GM18499 (cell line): ENCODE results near the gene ESRRG.
"Not testable (repeated sequence)": the region's sequence is repeated elsewhere in the genome, so short reads cannot be mapped to it uniquely, and the experiment has no call there.

Experiments used
- ATAC-seq: cut with Tn5 transposase; IDR thresholded peaks from one replicate; pipeline ENCODE4 v1.9.1; 2021; ENCODE audit warnings: moderate number of reproducible peaks; ENCODE audit not compliant: insufficient read depth, unreplicated experiment

ESRRG gene

DNA sequence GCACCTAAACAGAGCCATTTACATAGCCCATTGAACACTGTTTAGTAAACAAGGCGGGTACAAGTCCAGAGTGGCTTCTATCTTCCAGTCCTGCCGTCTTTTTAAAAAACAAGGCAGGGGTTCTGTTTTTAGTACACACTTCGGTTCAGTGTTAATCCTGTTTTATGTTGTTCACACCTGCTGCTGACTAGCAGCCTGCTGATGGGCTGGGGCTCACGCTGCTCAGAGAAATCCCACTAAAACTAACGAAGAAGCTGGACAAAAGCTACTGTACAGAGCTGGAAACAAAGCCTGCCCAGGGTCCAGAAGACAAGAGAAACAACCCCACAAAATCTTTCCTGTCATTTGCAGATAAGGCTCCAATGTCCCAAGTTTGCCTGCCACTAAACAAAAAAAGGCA, 13.2 kb downstream of the ESRRG start:
- no peak for ATAC-seq

- no peak for ATAC-seq
Measured at GRCh38 chr1:216705676-216706075, 17.6 kb downstream of the ESRRG start.

- not testable (repeated sequence) for ATAC-seq
Measured at GRCh38 chr1:216704065-216704464, 19.2 kb downstream of the ESRRG start.

DNA sequence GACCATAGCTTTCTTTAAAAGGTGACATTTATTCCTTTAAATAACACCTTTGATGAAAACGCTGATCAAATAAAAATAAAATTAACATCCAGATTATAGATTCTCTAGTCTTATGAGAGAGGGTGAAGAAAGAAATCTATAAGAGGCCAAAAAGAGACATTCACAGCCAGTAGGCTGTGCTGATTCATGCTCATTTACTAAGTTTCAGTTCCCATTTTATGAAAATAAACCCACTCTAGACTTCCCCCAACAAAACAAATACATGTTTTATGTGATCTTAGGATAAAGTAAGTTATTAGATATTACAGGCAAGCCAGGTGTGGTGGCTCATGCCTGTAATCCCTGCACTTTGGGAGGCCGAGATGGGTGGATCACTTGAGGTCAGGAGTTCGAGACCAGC, 21.1 kb downstream of the ESRRG start:
- peak; percentile 95 for ATAC-seq

GRCh38 chr1:216700779-216701178, 22.4 kb downstream of the ESRRG start:
- no peak for ATAC-seq

DNA sequence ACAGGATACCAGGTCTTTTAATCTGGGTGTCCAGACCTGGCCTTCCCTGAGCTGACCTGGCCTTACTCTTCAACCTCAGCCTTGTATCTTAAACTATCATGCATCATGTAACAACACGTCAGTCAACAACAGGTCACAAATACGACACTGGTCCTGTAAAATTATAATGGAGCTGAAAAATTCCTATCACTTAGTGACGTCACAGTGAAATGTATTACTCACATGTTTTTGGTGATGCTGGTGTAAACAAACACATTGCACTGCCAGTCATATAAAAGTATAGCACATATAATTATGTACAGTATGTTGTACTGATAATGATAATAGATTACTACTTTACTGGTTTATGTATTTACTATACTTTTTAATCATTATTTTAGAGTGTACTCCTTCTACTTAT, 31.5 kb downstream of the ESRRG start:
- ATAC-seq = no peak

DNA sequence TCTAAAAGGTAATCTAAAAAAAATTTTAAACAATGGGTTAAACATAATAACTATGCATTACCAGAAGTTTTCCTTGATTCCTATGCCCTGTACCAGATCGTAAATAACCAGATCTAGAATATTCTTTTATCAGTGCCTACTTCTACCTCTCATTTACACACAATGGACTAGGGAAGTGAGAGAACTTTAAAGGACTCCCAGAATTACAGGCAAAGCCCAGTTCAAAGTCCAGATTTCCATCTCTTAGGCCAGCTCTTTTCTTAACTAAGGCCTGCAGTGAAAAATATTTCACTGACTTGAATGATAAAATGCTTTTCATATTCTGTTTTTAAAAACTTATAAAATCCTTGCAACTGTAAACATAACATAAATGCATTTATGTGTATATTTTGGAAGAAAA, 32.6 kb downstream of the ESRRG start:
- ATAC-seq = no peak

DNA sequence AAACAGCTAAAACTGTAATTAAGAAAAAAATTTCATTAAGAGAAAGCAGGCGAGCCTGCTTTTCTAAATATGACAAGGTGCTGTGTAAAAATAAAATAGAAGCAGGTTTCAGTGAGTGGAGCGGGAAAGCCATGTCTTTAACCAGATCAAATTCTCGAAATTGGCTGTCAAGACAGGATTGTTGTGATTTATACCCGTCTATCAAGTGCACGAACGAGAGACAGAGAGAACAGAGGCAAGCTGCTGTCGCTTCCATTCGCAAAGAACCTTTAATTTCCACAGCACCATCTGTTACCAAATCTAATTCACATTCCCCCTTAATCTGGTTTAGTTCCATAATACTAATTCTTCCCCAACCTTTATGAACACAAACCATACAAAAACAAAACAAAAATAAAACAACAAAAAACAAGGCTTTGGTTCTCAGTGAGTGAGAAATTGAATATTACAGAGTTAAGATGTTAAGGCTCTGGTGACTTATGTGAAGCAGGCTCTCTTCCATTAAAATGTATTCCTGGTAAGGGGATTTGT, 35.0 kb downstream of the ESRRG start:
- no peak for ATAC-seq

- ATAC-seq = no peak
Measured at GRCh38 chr1:216686860-216687766, 36.1 kb downstream of the ESRRG start.

- ATAC-seq = no peak
Measured at GRCh38 chr1:216682752-216683151, 40.5 kb downstream of the ESRRG start.

DNA sequence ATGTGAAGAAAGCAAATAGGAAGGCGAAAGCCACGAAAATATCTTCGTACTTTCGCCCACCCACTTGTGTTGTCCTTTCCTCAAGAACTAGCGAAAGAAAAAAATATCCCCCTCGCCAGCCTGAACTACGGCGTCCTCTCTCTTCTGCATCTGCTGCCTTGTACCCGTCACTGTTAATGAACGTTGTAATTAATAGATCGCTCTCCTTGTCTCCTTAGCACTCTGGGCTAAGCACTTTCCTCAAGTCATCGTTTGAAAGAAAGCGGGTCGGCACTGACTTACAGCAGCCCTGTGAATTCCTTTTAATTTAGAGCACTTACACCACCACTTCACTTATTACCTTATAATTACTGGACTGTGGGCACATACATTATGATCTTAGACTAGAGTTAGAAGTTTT, 44.1 kb downstream of the ESRRG start:
- no peak for ATAC-seq

- ATAC-seq = no peak
Measured at GRCh38 chr1:216670118-216670883, 52.9 kb downstream of the ESRRG start.

DNA sequence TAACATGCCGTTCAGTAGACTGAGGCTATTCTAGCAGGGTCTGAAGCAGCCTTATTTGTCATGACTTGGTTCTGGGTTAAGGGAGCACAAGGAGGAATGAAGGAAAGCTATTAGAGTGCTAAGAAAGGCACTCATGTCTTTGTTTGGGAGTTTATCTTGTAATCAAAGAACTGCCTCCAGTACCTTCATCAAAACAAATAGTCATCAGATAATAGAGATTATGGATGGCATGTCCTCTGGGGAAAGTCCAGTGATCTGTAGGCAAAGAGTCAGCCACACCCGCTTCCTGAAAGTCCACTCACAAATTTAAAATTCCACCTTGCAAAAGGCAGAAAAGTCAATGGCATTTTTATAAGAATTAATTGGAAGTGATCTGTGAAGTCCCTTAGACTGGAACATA, 56.8 kb downstream of the ESRRG start:
- no peak for ATAC-seq

GRCh38 chr1:216665856-216666255, 57.4 kb downstream of the ESRRG start:
- ATAC-seq = no peak

- ATAC-seq = no peak
Measured at GRCh38 chr1:216665406-216665805, 57.8 kb downstream of the ESRRG start.

DNA sequence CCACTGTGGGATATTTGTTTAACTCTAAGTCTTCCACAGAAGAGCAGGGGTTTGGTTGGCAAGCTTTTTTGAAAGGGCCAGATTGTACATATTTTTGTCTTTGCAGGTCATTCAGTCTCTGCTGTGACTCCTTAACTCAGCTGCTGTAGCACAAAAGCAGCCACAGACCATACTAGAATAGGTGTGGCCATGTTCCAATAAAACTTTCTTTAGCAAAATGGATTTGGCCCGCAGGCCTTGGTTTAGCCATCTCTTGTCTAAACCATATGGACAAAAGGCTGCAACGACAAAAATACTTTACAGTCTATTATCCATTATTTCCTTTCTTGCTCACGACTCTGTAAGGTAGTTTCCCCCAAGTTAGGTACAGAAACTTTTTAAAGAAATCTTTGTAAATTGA, 60.5 kb downstream of the ESRRG start:
- ATAC-seq = no peak

GRCh38 chr1:216660561-216660960, 62.7 kb downstream of the ESRRG start:
- ATAC-seq = no peak

DNA sequence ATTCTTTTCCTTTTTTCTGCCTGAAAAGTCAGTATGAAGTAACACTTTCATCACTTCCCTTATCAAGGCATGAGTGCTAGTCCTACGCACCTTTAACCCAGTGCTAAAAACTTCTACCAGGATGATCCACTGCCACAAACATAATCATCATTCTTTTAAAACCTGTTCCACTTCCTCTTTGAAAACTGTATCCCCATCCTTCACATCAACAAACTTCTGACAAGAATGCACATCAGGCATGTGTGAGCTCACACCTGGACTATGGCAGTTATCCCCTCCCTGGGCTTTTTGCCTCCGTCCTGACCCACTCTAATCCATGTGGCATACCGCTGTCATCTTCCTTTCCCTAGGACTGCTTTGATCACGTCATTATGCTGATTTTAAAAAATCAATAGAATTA, 70.2 kb downstream of the ESRRG start:
- ATAC-seq = no peak

- no peak for ATAC-seq
Measured at GRCh38 chr1:216651826-216652418, 71.3 kb downstream of the ESRRG start.

DNA sequence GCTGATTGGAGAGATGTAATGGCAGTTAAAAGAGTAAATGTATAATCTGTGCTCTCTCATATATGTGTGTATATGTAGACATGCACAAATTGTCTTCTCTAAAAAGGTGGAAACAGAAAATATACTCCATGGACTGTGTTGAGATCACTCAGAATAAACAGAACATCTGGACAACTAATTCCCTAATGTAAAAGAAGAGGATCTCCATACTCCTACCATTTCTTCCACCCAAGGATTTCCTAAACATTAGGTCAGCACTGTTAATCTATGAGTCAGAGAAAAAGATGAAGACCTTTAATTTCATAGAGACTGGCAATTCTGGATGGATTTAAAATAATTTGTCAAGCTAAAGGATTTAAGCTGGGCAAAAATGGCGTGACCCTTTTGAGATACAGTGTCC, 80.1 kb downstream of the ESRRG start:
- no peak for ATAC-seq
